HG02870 (cell line): ENCODE results near the gene TCP11L2.

Experiments
- ATAC-seq: cut with Tn5 transposase; IDR thresholded peaks from one replicate; pipeline ENCODE4 v1.9.1; 2021; ENCODE audit warnings: mild to moderate bottlenecking, moderate library complexity; ENCODE audit not compliant: unreplicated experiment

TCP11L2 gene

GRCh38 chr12:106302401-106303201, at the start of gene TCP11L2:
TSS of gene TCP11L2 (plus strand) at chr12:106302733. CDS start at chr12:106311076, 8,343 bp downstream.
- ATAC-seq = peak; percentile 60

DNA sequence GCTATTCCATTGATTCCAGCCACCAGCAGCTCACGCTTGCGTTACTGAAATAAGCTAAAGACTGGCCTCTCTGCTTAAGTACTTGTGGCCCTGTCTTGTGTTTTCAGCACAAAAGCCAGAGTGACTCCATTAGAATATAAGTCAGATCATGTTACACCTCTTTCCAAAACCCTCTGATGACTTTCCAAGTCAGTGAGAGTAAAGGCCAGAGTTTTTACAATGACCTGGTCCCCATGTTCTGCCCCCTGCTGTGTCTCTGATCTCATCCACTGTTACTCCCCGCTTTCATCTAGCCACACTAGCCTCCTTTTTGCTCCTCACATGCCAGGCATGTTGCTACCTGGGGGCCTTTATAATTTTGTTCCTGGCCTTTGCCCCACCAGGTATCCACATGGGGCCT, 47.8 kb upstream of the TCP11L2 start:
- no peak for ATAC-seq

GRCh38 chr12:106255493-106255892, 47.0 kb upstream of the TCP11L2 start:
- ATAC-seq = no peak

- no peak for ATAC-seq
Observed at GRCh38 chr12:106255952-106256351, 46.6 kb upstream of the TCP11L2 start.

DNA sequence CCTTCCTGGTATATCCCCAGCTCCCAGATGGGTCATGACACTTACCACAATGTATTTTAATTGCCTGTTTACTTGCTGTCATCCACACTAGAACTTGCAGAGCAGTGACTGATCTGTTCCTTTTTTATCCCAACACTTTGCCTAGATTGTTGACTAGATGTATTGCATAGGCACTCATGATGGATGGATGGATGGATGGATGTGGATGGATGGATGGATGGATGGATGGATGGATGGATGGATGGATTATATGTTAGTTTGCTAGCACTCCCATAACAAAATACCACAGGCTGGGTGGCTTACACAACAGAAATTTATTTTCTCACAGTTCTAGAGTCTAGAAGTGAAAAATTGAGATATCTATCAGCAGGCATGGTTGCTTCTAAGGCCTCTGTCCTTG, 46.0 kb upstream of the TCP11L2 start:
- ATAC-seq = no peak

DNA sequence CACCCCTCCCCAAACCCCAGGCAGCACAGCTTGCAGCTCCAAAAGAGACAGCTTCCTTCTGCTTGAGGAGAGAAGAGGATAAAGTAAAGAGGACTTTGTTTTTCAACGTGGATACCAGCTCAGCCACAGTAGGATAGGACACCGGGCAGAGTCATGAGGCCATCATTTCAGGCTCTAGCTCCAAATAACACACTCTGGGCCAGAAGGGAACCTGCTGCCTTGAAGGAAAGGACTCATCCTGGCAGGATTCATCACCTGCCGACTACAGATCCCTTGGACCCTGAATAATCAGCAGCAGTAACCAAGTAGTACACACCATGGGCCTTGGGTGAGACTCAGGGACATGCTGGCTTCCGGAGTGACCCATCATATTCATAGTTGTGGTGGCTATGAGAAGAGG, 44.3 kb upstream of the TCP11L2 start:
- no peak for ATAC-seq

DNA sequence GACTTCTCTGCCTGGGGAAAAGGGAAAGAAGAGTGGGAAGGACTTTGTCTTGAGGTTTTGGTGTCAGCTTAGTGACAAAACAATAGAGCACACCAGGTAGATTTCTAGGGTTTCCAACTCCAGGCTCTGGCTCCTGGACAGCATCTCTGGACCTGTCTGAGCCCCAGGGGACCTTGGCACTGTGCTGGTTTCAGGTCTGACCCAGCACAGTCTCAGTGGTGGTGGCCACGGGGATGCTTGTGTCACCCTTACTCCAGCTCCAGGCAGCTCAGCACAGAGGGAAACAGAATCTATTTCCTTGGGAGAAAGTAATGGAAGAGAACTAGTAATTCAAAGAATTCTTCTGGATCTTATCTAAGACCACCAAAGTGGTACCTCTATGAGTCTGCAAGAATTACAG, 43.6 kb upstream of the TCP11L2 start:
- ATAC-seq = no peak

DNA sequence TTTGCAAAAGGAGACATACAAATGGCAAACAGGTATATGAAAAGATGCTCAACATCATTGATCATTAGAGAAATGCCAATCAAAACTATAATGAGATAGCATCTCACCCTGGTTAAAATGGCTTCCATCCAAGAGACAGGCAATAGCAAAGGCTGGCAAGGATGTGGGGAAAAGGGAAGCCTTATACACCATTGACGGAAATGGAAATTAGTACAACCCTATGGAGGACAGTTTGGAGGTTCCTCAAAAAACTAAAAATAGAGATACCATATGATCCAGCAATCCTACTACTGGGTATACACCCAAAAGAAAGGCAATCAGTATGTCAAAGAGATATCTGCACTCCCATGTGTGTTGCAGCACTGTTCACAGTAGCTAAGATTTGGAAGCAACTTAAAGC, 37.4 kb upstream of the TCP11L2 start:
- ATAC-seq = no peak

DNA sequence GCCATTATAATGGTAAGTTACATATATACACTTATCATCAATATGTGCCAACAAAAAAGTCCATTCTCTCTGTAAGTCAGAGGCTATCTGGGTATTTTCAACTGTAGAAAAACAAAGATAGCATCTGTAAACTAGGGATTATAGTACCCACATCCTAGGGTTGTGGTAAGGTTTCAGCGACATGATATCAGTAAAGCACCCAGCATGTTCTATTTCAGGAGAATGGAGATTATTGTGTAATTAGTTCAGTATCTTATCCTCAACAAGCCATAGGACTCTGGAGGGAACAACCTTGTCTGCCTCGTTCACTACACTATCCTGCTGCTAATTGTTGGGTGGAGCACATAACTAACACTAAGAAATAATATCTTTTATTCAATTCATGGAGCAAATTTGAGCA, 35.0 kb upstream of the TCP11L2 start:
- ATAC-seq = no peak

- no peak for ATAC-seq
Observed at GRCh38 chr12:106269150-106269771, 33.3 kb upstream of the TCP11L2 start.

- ATAC-seq = no peak
Observed at GRCh38 chr12:106271575-106272505, 30.7 kb upstream of the TCP11L2 start.

GRCh38 chr12:106273491-106273890, 29.0 kb upstream of the TCP11L2 start:
- ATAC-seq = no peak

DNA sequence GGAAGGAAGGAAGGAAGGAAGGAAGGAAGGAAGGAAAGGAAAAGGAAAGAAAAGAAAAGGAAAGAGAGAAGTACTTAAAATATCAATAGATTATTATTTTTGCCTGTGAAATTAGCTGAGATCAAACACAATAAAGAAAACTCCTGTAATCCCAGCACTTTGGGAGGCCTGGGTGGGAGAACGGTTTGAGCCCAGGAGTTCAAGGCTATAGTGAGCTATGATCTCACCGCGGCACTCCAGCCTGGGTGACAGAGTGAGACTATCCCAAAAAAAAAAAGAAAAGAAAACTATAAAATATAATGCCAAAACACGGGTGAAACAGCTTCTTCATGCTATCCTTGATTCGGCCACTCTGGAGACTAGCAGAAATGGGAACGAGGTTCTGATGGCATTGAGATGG, 28.5 kb upstream of the TCP11L2 start:
- no peak for ATAC-seq

GRCh38 chr12:106274575-106275121, 27.9 kb upstream of the TCP11L2 start:
- ATAC-seq = no peak

DNA sequence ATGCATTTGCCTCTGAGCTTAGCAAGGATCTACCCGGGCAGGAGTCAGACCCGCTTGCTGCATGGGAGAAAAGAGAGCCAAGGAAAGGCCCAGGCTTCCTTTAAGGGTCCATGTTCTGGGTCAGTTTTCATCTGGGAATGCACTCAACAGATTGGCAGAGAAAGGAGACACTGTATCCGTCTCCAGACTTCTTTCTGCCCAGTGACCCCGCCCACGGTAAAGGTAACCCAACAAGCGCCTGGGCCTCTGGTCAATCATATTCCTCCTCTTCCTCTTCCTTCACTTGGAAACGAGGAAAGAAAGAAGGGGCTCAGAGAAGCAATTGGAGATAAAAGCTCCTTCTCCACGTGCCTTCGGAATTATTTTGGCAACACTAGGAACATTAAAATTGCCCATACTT, 27.1 kb upstream of the TCP11L2 start:
- no peak for ATAC-seq

DNA sequence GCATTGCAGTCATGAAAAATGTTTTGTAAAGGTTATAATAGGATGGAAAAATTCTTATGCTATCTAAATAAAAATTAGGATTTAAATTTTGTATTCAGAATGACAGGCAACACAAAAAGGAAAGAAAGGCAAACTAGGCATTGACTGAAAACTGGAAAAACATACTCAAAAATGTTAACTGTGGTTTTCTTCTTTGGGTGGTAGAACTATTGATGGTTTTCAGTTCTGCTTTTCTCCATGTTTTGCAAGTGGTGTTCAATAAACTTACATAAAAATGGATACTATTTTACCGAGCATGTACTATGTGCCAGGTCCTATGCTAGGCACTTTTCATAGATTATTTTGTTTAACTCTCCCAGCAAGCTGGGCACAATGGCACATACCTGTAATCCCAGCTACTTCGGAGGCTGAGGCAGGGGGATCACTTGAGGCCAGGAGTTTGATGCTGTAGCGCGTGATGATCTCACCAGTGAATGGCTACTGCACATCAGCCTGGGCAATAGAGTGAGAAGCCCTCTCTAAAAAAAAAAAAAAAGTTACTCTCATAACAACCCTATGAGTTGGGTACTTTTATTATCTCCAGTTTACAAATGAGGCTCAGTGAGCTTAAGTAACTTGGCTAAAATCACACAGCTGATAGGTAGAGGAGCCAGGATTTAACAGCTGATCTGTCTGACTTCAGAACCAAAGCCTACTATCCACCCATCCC, 26.3 kb upstream of the TCP11L2 start:
- ATAC-seq = peak; percentile 79

DNA sequence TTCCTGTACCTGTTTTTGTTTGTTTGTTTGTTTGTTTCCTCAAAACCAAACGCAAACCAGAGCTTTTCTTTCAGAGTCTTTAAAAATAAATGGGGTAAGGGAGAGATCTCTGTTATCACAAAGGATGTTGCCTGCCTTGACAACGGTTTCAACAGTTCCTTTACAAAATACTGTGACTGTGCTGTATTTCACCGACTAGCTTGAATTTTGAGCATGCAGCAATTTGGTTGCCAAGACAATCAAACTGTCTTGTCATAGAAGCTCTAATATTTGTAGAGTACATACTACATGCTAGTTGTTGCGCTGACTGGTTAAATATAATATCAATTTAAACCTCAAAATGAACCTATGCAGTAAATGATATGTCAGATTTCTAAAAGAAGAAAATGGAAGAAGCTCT, 22.4 kb upstream of the TCP11L2 start:
- no peak for ATAC-seq

DNA sequence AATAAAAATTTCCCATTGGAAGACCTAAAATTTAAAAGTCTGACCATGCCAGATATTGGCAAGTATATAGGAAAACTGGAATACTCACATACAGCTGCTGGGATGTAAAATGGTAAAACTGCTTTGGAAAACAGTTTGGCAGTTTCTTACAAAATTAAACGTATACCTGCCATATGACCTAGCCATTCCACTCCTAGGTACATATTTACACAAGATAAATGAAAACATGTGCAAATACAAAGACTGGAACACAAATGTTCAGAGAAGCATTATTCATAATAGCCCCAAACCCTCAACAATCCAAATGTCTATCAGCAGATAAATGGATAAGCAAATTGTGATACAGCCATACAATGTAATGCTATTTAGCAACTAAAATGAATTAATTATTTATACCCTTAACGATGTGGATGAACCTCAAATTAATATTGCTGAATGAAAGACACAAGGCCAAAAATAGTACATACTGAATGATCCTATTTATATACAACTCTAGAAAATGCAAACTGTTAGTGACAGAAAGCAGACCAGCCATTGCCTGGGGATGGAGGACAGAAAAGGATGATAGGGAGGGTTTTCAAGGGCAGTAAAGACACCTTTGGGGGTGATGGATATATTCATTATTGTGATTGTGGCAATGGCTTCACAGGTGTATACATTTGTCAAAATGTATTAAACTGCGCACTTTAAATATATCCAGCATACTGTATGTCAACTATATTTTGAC, 21.3 kb upstream of the TCP11L2 start:
- no peak for ATAC-seq

GRCh38 chr12:106281804-106282203, 20.7 kb upstream of the TCP11L2 start:
- no peak for ATAC-seq
